Astrocyte (in vitro differentiated cells and primary cell): ENCODE data around the gene ZNF558. TPM values are rescaled to one million over a fixed set of nuclear protein-coding genes. Genes with fewer than 3 reads are reported as not detected.

Experiments used
- DNase-seq: peaks from one replicate; pipeline ENCODE4 v3.0.0-alpha.2; 2010; ENCODE audit warnings: low read depth
- FAIRE-seq: peaks from 2 replicates; lab custom pipeline; 2011; peaks lifted over from hg19 to GRCh38; lab: Jason Lieb, UNC
- H2AFZ ChIP-seq: 2 replicates; pipeline ENCODE4 v1.6.0; 2012; ENCODE audit warnings: low read depth, low read length, inconsistent platforms
- H3K27ac ChIP-seq: 2 replicates; pipeline ENCODE4 v1.5.1; 2011; ENCODE audit warnings: low read depth, low read length, inconsistent platforms
- H3K27me3 ChIP-seq: 2 replicates; pipeline ENCODE4 v1.6.0; 2011; ENCODE audit warnings: low read length, inconsistent platforms; ENCODE audit not compliant: insufficient read depth
- H3K36me3 ChIP-seq: 2 replicates; pipeline ENCODE4 v1.5.1; 2011; ENCODE audit warnings: low read length, inconsistent platforms; ENCODE audit not compliant: insufficient read depth
- H3K4me1 ChIP-seq: 2 replicates; pipeline ENCODE4 v1.5.1; 2011; ENCODE audit warnings: low read length, inconsistent platforms; ENCODE audit not compliant: insufficient read depth
- H3K4me2 ChIP-seq: 2 replicates; pipeline ENCODE4 v1.6.0; 2012; ENCODE audit warnings: low read length, inconsistent platforms
- H3K4me3 ChIP-seq: 2 replicates; pipeline ENCODE4 v1.5.1; 2011; ENCODE audit warnings: low read depth, mild to moderate bottlenecking, low read length, inconsistent platforms; ENCODE audit not compliant: insufficient read depth
- H3K79me2 ChIP-seq: 2 replicates; pipeline ENCODE4 v1.6.0; 2012; ENCODE audit warnings: mild to moderate bottlenecking, low read length, inconsistent platforms; ENCODE audit not compliant: insufficient read depth
- H3K9ac ChIP-seq: 2 replicates; pipeline ENCODE4 v1.6.0; 2012; ENCODE audit warnings: mild to moderate bottlenecking, low read length, inconsistent platforms
- H3K9me3 ChIP-seq: 2 replicates; pipeline ENCODE4 v1.5.1; 2012; ENCODE audit warnings: low read depth, mild to moderate bottlenecking, low read length, inconsistent platforms; ENCODE audit not compliant: insufficient read depth
- H4K20me1 ChIP-seq: 2 replicates; pipeline ENCODE4 v1.6.0; 2012; ENCODE audit warnings: low read length, inconsistent platforms; ENCODE audit not compliant: insufficient read depth
- H3K27ac Mint-ChIP-seq: one replicate; pipeline ENCODE4 v1.8.0; 2021; ENCODE audit warnings: mild to moderate bottlenecking, mixed read lengths; ENCODE audit not compliant: unreplicated experiment
- H3K27me3 Mint-ChIP-seq: one replicate; pipeline ENCODE4 v1.8.0; 2021; ENCODE audit warnings: low read depth, mixed read lengths; ENCODE audit not compliant: unreplicated experiment
- H3K36me3 Mint-ChIP-seq: one replicate; pipeline ENCODE4 v1.8.0; 2021; ENCODE audit warnings: low read depth, mixed read lengths; ENCODE audit not compliant: unreplicated experiment
- H3K4me1 Mint-ChIP-seq: one replicate; pipeline ENCODE4 v1.8.0; 2021; ENCODE audit warnings: low read depth, mixed read lengths; ENCODE audit not compliant: unreplicated experiment
- H3K4me3 Mint-ChIP-seq: one replicate; pipeline ENCODE4 v1.8.0; 2021; ENCODE audit warnings: mild to moderate bottlenecking, moderate library complexity, mixed read lengths; ENCODE audit not compliant: unreplicated experiment
- H3K9me3 Mint-ChIP-seq: one replicate; pipeline ENCODE4 v1.8.0; 2021; ENCODE audit warnings: mild to moderate bottlenecking, mixed read lengths; ENCODE audit not compliant: unreplicated experiment
- EZH2 ChIP-seq: IDR thresholded peaks from 2 replicates; pipeline ENCODE4 v1.6.1; 2012; ENCODE audit warnings: mild to moderate bottlenecking, low read length, inconsistent platforms; ENCODE audit not compliant: insufficient read depth
- total RNA-seq: library from RNA; stranded (reverse); gene quantifications from 2 replicates; pipeline ENCODE4 v1.2.1, GENCODE V29; 2021
- TF ChIP-seq, protein P1 (sequence below): IDR thresholded peaks from 2 replicates; pipeline ENCODE4 v1.5.1; 2011; ENCODE audit warnings: low read depth, mild to moderate bottlenecking, inconsistent platforms, low read length, moderate library complexity; ENCODE audit not compliant: insufficient read depth

ZNF558 gene
- total RNA-seq, 1 donor from 2014 or later: not detected

DNA sequence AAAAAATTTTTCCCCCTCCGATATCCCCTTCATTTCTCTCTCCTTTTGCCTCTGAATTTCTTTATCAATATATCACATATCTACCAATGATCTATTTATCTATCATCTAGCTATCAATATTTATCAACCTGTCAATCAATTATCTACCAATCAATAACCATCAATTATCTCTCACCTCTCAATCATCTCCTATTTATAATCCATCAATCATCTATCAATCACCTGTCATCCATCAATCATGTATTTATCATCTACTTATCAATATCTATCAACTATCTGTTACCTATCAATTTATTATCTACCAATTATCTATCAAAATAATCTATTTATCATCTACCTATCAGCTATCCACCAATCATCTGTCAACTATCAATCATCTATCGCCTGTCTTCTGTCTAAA lies 17.1 kb upstream of the ZNF558 start:
- no peak overlapping the region for H3K4me2 ChIP-seq
- H2AFZ ChIP-seq: no peak overlapping the region
- no peaks in the 10 kb centered on the region for H3K4me1 Mint-ChIP-seq
- no peak overlapping the region for H3K9ac ChIP-seq
- H3K36me3 Mint-ChIP-seq: no peaks in the 10 kb centered on the region
- H3K4me1 ChIP-seq: no peaks in the 10 kb centered on the region
- no peak overlapping the region for H3K4me3 ChIP-seq
- no peaks in the 10 kb centered on the region for H3K36me3 ChIP-seq
- FAIRE-seq (no peak), DNase-seq (no peak)
- no peak for TF ChIP-seq EZH2
- TF ChIP-seq, protein P1, sequence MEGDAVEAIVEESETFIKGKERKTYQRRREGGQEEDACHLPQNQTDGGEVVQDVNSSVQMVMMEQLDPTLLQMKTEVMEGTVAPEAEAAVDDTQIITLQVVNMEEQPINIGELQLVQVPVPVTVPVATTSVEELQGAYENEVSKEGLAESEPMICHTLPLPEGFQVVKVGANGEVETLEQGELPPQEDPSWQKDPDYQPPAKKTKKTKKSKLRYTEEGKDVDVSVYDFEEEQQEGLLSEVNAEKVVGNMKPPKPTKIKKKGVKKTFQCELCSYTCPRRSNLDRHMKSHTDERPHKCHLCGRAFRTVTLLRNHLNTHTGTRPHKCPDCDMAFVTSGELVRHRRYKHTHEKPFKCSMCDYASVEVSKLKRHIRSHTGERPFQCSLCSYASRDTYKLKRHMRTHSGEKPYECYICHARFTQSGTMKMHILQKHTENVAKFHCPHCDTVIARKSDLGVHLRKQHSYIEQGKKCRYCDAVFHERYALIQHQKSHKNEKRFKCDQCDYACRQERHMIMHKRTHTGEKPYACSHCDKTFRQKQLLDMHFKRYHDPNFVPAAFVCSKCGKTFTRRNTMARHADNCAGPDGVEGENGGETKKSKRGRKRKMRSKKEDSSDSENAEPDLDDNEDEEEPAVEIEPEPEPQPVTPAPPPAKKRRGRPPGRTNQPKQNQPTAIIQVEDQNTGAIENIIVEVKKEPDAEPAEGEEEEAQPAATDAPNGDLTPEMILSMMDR: no peak
- H4K20me1 ChIP-seq: no peaks in the 10 kb centered on the region
- H3K79me2 ChIP-seq: no peaks in the 10 kb centered on the region
- H3K4me3 Mint-ChIP-seq: no peak overlapping the region
- H3K9me3 Mint-ChIP-seq: peaks cover 4% of the 10 kb centered on the region
- peaks cover 9% of the 10 kb centered on the region for H3K9me3 ChIP-seq
- no peaks in the 10 kb centered on the region for H3K27me3 Mint-ChIP-seq
- H3K27ac Mint-ChIP-seq: no peak overlapping the region
- H3K27ac ChIP-seq: no peak overlapping the region
- no peaks in the 10 kb centered on the region for H3K27me3 ChIP-seq

DNA sequence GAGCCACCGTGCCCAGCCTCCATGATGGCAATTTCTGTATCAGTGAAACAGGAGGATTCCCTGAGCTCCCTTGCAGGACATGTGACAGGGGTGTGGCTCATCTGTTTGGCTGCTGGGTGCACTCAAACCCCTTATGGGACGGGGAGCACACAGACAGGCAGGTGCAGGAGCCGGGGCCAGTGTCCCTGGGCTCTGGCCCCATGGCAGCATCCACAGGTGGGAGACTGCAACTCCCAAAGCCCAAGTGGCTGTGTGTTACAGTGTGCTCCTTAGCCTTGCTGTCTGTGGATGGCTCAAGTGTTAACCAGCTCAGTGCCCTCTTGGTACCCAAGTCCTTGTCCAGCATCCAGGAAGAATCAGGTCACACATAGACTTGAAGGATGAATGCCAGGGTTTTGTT lies 14.7 kb upstream of the ZNF558 start:
- Histone ChIP-seq H3K9ac (no peak overlapping the region), H3K27ac (no peak overlapping the region), H3K27me3 (no peaks in the 10 kb centered on the region), H4K20me1 (no peaks in the 10 kb centered on the region), H3K36me3 (no peaks in the 10 kb centered on the region), H3K4me2 (no peak overlapping the region), H3K9me3 (peaks cover 9% of the 10 kb centered on the region), H3K4me1 (no peaks in the 10 kb centered on the region), H3K79me2 (no peaks in the 10 kb centered on the region), H2AFZ (no peak overlapping the region), H3K4me3 (no peak overlapping the region)
- DNase-seq (no peak), FAIRE-seq (no peak)
- peaks cover 7% of the 10 kb centered on the region for H3K9me3 Mint-ChIP-seq
- no peak overlapping the region for H3K4me3 Mint-ChIP-seq
- no peaks in the 10 kb centered on the region for H3K27me3 Mint-ChIP-seq
- no peaks in the 10 kb centered on the region for H3K4me1 Mint-ChIP-seq
- no peak for TF ChIP-seq EZH2
- TF ChIP-seq, protein P1: no peak
- H3K36me3 Mint-ChIP-seq: no peaks in the 10 kb centered on the region
- no peak overlapping the region for H3K27ac Mint-ChIP-seq

DNA sequence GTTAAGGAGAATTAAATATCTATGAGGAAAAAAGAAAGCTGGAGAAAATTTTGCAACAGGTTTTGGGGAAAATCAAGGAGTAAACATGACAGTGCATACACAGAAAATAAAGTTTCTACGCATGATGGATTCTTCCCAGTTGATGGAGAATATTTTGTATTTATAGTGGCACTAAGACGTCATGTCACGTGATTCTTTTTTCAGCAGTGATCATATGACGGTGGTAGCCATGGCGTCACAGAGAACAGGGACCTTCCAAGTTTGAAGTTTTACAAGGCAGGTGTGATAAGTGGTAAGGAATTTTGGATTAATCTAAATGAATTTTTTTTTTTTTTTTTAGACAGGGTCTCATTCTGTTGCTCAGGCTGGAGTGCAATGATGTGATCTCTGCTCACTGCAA lies 8.6 kb upstream of the ZNF558 start:
- no peaks in the 10 kb centered on the region for H3K27me3 ChIP-seq
- H3K4me1 ChIP-seq: no peaks in the 10 kb centered on the region
- no peak overlapping the region for H3K4me2 ChIP-seq
- H3K9ac ChIP-seq: no peak overlapping the region
- no peak overlapping the region for H3K27ac Mint-ChIP-seq
- no peak overlapping the region for H3K4me3 Mint-ChIP-seq
- TF ChIP-seq, protein P1: no peak
- TF ChIP-seq EZH2: no peak
- no peaks in the 10 kb centered on the region for H3K79me2 ChIP-seq
- no peaks in the 10 kb centered on the region for H3K36me3 ChIP-seq
- H3K36me3 Mint-ChIP-seq: no peaks in the 10 kb centered on the region
- H4K20me1 ChIP-seq: no peaks in the 10 kb centered on the region
- H3K9me3 ChIP-seq: no peaks in the 10 kb centered on the region
- DNase-seq: no peak
- H3K4me3 ChIP-seq: no peak overlapping the region
- H3K27me3 Mint-ChIP-seq: no peaks in the 10 kb centered on the region
- no peak for FAIRE-seq
- no peak overlapping the region for H2AFZ ChIP-seq
- H3K27ac ChIP-seq: no peak overlapping the region
- H3K4me1 Mint-ChIP-seq: no peaks in the 10 kb centered on the region
- peaks cover 10% of the 10 kb centered on the region for H3K9me3 Mint-ChIP-seq
